ENCODE data around the gene GFPT2.
"Not testable (repeated sequence)": the region's sequence is repeated elsewhere in the genome, so short reads cannot be mapped to it uniquely, and the experiment has no call there.

Gene GFPT2

DNA sequence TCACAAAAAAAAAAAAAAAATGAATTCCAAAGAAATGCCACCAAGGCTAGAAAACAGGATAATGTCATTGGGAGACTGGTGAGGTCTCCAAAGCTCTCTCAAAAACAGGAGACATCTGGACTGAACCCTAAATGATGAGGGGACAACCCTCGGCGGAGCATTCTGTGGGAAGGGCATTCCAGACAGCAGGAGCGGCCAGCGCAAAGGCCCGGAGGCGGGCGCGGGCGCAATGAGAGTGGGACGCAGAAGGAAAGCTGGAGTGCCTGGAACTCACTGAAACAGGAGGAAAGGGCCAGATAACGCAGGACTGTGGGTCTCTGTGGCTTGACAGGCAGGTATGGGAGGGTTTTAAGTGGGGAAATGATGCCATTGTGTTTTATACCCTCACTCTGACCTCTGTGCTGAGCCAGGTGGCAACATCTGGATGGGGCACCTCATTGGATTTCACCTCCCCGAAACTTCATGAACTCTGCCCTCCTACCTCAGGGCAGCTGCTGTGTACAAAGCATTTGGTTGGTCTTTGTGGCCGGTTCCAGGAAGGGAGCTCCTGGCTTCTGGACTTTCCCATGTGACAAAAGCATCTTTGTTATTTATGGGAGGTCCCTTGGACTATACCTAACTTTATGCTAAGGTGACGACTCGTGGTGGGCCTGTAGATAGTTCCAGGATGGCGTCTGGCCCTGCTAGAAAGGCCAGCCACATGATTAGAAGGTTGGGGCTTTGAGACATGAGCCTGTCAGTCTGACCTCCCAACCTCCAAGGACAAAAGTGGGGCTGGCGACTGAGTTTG is 49.7 kb downstream of the GFPT2 start:
- TF ChIP-seq, protein P1, sequence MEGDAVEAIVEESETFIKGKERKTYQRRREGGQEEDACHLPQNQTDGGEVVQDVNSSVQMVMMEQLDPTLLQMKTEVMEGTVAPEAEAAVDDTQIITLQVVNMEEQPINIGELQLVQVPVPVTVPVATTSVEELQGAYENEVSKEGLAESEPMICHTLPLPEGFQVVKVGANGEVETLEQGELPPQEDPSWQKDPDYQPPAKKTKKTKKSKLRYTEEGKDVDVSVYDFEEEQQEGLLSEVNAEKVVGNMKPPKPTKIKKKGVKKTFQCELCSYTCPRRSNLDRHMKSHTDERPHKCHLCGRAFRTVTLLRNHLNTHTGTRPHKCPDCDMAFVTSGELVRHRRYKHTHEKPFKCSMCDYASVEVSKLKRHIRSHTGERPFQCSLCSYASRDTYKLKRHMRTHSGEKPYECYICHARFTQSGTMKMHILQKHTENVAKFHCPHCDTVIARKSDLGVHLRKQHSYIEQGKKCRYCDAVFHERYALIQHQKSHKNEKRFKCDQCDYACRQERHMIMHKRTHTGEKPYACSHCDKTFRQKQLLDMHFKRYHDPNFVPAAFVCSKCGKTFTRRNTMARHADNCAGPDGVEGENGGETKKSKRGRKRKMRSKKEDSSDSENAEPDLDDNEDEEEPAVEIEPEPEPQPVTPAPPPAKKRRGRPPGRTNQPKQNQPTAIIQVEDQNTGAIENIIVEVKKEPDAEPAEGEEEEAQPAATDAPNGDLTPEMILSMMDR (IDR thresholded peaks at IDR 0.05; ENCODE audit: extremely low read depth, missing control alignments): no peak
- DNase-seq (ENCODE audit: low spot score): no peak

DNA sequence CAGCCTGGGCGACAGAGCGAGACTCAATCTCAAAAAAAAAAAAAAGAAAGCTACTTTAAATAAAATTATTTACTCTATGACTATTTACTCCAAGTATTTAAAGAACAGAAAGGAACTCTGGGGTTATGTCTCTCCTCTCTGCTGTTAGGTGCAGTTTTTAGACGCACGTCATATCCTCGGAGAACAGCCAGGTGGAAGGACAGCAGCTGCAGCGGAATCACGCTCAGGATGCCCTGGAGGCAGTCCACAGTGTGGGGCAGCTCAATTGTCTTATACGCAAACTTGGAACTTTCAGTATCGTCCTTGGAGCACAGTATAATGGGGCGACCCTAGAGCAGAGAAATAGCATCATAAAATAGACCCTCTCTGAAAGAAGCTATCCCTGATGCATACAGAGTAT is 50.9 kb downstream of the GFPT2 start:
- no peak for DNase-seq (ENCODE audit: low spot score)
- TF ChIP-seq, protein P1 (IDR thresholded peaks at IDR 0.05; ENCODE audit: extremely low read depth, missing control alignments): no peak

DNA sequence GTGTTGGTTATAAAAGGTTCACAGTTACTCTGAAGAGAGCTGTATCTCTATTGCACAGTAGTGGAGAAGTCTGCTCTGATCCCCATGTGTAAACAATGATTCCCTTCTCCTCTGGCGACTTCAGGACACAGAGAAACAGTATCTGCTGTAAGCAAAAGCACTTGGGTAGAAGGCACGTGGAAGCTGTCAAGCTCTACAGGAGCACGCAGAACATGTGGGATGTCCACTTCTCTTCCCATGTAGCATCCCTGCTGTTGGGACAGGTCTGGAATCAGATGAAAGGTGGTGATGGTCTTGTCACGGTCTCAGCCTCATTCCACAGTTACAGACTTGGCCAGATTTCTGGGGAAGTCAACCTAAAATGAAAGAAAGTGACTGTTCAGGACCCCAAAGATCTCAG is 51.9 kb downstream of the GFPT2 start:
- TF ChIP-seq, protein P1 (IDR thresholded peaks at IDR 0.05; ENCODE audit: extremely low read depth, missing control alignments): no peak
- DNase-seq (ENCODE audit: low spot score): no peak

DNA sequence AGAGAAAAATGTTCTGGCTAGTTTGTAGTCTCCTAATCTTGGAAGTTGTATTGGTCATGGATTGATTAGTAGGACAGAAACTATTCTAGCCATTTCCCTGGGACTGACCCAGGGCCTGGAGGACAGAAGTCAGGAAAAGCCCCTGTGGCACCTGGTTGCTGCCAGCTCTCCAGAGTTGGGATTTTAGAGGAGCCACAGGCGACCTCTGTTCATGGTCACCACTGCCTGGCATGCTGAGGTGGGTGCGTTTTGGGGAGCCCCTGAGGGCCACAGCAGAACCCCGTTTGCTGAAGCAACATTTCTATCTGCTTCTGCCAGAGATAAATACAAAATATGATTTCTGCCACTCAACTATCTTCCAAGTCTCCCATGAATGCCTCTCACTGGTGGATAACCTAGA is 53.6 kb downstream of the GFPT2 start:
- no peak for DNase-seq (ENCODE audit: low spot score)
- TF ChIP-seq, protein P1 (IDR thresholded peaks at IDR 0.05; ENCODE audit: extremely low read depth, missing control alignments): no peak

DNA sequence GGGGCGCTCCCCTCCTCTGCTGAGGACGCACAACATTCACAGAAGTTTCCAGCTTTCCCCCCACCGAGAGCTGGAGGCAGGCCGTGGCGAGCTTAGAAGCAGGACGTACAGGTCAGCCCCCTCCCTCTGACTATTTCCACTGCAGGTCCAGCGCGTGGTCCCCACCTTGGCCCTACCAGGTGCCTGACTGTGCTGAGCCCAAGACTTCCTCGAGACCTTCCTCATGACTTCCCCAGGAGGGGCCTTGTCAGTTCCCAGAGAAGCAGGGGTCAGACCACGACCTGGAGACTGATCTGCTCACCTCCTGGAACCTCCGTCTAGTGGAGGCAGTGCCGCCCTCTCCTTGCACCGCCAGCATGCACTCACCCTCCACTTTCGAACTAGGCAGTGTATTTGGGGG is 54.1 kb downstream of the GFPT2 start:
- DNase-seq (ENCODE audit: low spot score): not testable (repeated sequence)

DNA sequence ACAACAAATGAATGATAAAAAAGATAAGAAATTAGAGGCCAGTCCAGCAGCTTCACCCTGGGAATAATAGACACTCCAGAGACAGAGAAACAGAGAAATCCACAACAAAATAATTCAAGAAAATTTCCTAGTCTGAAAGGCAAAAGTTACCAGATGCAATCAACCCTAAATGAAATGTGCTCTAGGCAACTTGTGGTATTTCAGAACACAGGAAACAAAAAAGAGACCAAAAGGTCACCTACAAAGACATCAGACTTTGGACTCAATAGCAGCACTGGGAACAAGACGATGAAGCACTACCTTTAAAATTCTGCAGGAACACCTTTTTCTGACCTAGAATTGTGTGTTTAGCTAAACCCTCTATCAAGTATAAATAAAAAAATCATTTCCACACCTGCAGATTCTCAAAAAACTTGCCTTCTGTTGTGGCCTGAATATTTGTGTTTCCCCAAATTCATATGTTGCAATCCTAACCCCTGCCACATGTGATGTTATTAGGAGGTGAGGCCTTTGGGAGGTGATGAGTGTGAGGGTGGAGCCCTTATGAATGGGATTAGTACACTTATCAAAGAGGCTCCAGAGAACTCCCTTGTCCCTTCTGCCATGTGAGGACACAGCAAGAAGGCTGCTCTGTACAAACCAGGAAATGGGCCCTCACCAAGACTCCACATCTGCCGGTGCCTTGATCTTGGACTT is 55.4 kb downstream of the GFPT2 start:
- TF ChIP-seq, protein P1 (IDR thresholded peaks at IDR 0.05; ENCODE audit: extremely low read depth, missing control alignments): no peak
- no peak for DNase-seq (ENCODE audit: low spot score)

DNA sequence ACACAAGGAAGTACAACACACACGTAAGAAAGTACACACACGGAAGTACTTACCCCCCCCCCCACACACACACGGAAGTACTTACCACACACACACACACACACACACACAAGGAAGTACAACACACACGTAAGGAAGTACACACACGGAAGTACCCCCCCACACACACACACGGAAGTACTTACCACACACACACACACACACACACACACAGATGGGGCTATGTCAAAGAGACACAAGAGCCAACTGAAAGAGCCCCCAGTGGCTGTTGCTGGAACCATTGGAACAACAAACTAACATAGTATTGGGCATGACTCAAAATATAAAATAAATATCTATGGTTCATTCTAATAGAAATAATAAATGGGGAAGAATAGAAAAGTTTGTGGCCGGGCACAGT is 56.4 kb downstream of the GFPT2 start:
- TF ChIP-seq, protein P1 (IDR thresholded peaks at IDR 0.05; ENCODE audit: extremely low read depth, missing control alignments): no peak
- no peak for DNase-seq (ENCODE audit: low spot score)
